Measurements from ENCODE around the gene TMEM198. TPM values are rescaled to one million over a fixed set of nuclear protein-coding genes. Genes with fewer than 3 reads are reported as not detected.

Gene TMEM198, protein sequence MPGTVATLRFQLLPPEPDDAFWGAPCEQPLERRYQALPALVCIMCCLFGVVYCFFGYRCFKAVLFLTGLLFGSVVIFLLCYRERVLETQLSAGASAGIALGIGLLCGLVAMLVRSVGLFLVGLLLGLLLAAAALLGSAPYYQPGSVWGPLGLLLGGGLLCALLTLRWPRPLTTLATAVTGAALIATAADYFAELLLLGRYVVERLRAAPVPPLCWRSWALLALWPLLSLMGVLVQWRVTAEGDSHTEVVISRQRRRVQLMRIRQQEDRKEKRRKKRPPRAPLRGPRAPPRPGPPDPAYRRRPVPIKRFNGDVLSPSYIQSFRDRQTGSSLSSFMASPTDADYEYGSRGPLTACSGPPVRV
- total RNA-seq = 0.74 and 1.2 TPM in 2 replicates

DNA sequence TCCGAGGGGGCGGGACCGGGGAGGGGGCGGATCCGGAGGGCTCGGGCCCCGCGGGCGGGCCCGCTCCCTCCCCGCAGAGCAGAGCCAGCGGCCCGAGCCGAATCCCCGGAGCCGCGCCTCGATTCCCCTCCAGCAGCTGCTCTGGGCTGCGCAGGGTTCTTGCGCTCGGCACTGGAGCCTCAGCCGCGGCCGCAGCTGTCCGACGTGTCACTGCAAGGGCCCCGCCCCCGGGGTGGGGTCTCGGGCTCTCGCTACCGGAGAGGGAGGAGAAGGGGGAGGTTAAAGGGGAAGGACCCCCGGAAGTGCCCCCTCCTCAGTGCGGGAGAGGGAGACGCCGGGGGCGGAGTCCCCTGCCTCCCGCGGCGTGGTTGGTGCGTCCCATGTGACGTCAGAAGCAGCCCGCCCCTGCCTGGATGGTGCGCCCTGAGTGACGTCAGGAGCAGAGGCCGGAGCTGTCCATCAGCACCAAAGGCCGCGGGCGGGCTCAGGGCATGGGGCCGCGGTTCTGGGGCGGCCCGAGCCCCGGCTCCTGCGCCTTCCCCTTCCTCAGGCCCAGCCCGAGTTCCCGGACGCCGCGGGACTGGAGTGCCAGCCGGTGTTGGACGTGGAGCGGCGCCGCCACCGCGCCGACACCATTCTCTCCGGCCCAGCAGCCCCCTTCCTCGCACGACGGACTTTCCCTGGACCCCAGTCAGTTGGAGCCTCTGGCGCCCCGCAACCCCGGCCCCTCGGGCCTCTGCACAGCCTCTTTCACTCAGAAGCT is at the start of gene TMEM198, which contains the start of gene CHPF:
Gene TMEM198 (plus strand): TSS at position 433 of the 763 bp plus-strand sequence. CDS start 700 bp downstream, outside the sequence.
Gene CHPF (minus strand): TSS at position 214 of the 763 bp plus-strand sequence. CDS start 271 bp downstream, outside the sequence.

DNA sequence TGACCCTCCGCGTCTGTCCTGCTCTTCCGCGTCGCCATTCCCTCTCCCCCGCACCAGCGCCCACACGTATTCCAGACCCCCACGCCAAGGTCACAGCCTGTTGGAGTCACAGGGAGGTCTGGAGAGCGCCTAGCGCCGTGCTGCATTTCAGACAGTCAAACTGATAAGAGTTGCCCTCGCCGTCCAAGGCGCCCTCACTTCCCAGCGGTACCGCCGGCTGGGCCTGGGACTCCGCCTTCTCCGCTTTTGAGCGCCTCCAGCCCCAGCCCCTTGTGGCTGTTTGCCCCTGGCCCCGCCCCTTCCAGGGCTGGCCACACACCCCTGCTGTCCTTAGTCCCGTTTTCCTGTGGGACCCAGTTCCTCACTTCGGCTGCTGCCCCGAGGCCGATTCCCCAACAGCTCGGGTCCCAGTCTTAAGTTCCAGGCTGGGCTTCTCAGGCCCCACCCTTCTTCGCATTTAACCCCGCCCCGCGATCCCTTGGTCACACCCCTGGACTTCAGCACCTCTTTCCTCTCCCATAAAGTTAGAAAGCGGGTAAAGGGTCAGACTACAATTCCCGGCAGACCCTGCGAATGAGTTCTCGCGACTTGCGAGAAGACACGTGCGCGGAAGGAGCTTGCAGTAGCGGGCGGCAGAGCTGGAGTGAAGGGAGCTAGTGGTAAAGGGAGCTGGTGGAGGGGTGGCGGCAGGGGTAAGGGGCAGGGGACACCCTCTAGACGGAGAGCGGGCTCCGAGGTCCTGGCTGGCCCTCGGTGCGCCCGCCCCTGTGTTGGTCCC is 45.4 kb upstream of the TMEM198 start, which contains the start of gene GMPPA:
Gene GMPPA (plus strand): TSS at position 612 of the 778 bp plus-strand sequence. CDS start 1,085 bp downstream, outside the sequence.

DNA sequence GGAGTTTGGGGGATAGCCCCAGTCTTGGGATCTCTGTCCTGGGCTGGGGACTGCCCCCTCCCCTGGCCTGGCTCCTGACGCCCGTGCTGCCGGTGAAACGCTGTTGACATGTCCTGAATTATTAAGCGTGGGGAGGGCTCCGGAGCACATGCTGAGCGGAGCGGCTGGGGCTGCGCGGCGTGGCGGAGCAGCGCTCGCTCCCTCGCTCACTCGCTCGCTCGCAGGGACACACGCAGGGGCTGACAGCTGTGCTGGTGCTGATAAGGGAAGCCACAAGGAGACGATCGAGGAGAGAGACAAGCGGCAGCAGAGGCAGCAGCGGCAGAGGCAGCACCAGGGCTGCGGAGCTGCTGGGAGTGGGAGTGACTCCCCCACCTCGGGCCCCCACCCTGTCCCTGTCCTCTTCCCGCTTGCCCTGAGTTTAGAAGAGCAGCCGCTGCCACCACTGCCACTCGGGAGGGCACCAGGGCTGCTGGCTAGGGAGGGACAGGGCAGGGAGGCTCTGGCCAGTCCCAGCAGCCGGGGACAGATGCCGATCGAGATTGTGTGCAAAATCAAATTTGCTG is 29.5 kb upstream of the TMEM198 start, which contains the start of gene ASIC4:
Gene ASIC4 (plus strand): TSS at position 287 of the 566 bp plus-strand sequence. CDS start 243 bp downstream, at position 530.

GRCh38 chr2:219571311-219572236 is 27.7 kb downstream of the TMEM198 start, which contains the start of gene OBSL1:
OBSL1 (minus strand) TSS chr2:219571539; CDS start chr2:219571232, 307 bp downstream.

DNA sequence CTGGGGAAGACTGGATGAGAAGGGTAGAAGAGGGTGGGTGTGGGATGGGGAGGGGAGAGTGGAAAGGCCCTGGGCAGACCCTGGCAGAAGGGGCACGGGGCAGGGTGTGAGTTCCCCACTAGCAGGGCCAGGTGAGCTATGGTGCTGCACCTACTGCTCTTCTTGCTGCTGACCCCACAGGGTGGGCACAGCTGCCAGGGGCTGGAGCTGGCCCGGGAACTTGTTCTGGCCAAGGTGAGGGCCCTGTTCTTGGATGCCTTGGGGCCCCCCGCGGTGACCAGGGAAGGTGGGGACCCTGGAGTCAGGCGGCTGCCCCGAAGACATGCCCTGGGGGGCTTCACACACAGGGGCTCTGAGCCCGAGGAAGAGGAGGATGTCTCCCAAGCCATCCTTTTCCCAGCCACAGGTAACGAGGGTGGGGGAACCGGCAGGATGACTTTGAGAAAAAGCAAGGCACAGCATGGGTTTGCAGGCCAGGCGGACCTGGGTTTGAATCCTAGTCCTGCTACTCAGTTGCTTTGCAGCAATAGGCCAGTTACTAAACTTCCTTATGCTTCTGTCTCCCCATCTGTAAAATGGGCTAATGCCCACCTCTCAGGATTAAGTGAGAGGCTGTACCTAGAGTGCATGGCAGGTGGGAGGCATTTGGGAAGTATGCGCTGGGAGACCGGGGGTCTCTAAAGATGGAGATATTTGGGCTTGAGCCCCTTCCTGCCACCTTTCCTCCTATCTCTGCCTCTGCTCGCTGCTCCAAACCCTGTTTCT is 28.6 kb downstream of the TMEM198 start, which contains the start of gene INHA:
Gene INHA (plus strand): TSS at position 74 of the 765 bp plus-strand sequence. CDS start 65 bp downstream, at position 139.

DNA sequence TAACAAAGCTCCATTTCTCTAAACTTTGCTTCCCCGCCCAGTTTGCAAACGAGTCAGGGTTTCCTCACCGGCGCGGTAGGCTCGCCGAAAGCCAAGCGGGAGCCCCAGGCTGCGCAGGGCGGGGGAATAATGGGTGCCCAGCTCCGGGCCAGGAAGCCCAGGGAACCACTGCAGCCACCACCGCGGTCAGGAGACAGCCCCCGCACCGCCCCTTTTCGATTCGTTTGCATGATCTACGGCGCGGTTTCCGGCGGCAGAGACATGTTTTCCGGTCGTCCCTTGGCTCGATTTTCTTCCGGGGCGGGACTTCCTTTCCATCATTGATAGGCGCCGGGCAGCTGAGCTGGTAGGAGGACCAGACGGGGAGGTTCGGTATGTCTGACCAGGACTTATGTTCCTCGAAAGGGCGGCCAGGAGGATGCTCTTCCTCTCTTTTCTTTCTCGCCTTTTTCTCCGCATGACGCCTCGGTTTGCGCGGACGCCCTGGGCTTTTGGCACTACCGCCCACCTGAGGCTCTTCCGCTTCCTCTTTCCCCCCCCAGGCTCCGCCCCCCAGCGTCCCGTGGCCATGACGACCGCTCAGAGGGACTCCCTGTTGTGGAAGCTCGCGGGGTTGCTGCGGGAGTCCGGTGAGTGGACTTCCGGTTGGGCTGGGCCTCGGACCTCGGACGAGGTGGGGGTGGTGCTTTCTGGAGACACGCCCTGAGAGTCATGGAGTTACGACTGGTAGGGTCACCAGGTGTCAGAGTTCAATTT is 53.9 kb downstream of the TMEM198 start, which contains the start of gene STK11IP:
Gene STK11IP (plus strand): TSS at position 306 of the 756 bp plus-strand sequence. CDS start 263 bp downstream, at position 569.

Other genes with a start within 250 kb of the TMEM198 start
- 7.9 and 9.8 TPM in 2 replicates for gene PTPRN, start 234.6 kb upstream of the TMEM198 start, total RNA-seq
- not detected in 2 replicates for gene RESP18, start 211.3 kb upstream of the TMEM198 start, total RNA-seq
- gene DNPEP, start 156.1 kb upstream of the TMEM198 start, total RNA-seq = 42.2 and 45.6 TPM in 2 replicates
- 3.0 and 5.0 TPM in 2 replicates for gene DES, start 125.7 kb upstream of the TMEM198 start, total RNA-seq
- 13.2 and 14.0 TPM in 2 replicates for gene SPEG, start 109.2 kb upstream of the TMEM198 start, total RNA-seq
- gene GMPPA, start 45.1 kb upstream of the TMEM198 start, total RNA-seq = 57.2 and 64.1 TPM in 2 replicates
- 0.34 TPM in 1 of 2 replicates, not detected in the other for gene ASIC4, start 29.5 kb upstream of the TMEM198 start, total RNA-seq
- gene CHPF, start 219 bp upstream of the TMEM198 start, total RNA-seq = 94.3 and 95.3 TPM in 2 replicates
- 32.0 and 32.1 TPM in 2 replicates for gene OBSL1, start 27.5 kb downstream of the TMEM198 start, total RNA-seq
- not detected in 2 replicates for gene INHA, start 28.3 kb downstream of the TMEM198 start, total RNA-seq
- gene STK11IP, start 53.8 kb downstream of the TMEM198 start, total RNA-seq = 9.7 and 10.4 TPM in 2 replicates
- 1.3 and 1.8 TPM in 2 replicates for gene SLC4A3, start 83.6 kb downstream of the TMEM198 start, total RNA-seq

Measured in bronchus fibroblast of lung (primary cell).